ENCODE measurements around the gene ZMYND19. TPM values are rescaled to one million over a fixed set of nuclear protein-coding genes. Genes with fewer than 3 reads are reported as not detected.

Gene ZMYND19
- total RNA-seq, 1 donor from 2014 or later, result 11.6 TPM

DNA sequence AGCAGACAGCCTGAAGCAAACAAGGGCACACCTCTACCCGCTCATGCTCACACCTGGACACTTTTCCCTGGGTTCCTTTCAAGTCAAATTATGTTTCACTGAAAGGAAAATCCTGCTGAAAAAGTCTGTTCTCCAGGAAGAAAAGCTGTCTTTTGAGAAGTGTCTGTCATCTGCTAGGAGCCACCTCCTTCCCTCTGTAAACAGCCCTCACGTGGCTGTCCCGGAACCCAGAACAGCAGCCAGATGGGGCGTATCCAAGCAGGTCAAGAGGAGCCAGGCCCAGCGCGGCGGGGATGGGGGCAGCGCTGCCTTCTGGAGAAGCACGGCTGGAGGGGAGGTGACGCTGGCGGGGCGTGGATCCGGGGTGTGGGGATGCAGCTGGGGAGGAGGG, 40.1 kb downstream of the ZMYND19 start, which contains the start of gene PNPLA7:
TSS of gene PNPLA7 (minus strand) at position 172 of the 391 bp plus-strand sequence. CDS start 205 bp downstream, outside the sequence.
- Histone ChIP-seq H3K27ac (replicated peaks) (peak within 1 kb of the TSS; percentile 99), H3K9me3 (replicated peaks) (peaks cover 3% of the 10 kb centered on the region), H3K4me1 (peaks cover 48% of the 10 kb centered on the region), H3K27me3 (ENCODE audit: low read depth) (no peaks in the 10 kb centered on the region), H3K36me3 (peaks cover 15% of the 10 kb centered on the region), H3K4me3 (peak within 1 kb of the TSS; percentile 97)
- intact Hi-C loops (cut with micrococcal nuclease), result no loop called here
- TF ChIP-seq, protein P1, sequence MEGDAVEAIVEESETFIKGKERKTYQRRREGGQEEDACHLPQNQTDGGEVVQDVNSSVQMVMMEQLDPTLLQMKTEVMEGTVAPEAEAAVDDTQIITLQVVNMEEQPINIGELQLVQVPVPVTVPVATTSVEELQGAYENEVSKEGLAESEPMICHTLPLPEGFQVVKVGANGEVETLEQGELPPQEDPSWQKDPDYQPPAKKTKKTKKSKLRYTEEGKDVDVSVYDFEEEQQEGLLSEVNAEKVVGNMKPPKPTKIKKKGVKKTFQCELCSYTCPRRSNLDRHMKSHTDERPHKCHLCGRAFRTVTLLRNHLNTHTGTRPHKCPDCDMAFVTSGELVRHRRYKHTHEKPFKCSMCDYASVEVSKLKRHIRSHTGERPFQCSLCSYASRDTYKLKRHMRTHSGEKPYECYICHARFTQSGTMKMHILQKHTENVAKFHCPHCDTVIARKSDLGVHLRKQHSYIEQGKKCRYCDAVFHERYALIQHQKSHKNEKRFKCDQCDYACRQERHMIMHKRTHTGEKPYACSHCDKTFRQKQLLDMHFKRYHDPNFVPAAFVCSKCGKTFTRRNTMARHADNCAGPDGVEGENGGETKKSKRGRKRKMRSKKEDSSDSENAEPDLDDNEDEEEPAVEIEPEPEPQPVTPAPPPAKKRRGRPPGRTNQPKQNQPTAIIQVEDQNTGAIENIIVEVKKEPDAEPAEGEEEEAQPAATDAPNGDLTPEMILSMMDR (IDR thresholded peaks at IDR 0.05; ENCODE audit: borderline replicate concordance), result no peak
- peak; percentile 91 for DNase-seq

DNA sequence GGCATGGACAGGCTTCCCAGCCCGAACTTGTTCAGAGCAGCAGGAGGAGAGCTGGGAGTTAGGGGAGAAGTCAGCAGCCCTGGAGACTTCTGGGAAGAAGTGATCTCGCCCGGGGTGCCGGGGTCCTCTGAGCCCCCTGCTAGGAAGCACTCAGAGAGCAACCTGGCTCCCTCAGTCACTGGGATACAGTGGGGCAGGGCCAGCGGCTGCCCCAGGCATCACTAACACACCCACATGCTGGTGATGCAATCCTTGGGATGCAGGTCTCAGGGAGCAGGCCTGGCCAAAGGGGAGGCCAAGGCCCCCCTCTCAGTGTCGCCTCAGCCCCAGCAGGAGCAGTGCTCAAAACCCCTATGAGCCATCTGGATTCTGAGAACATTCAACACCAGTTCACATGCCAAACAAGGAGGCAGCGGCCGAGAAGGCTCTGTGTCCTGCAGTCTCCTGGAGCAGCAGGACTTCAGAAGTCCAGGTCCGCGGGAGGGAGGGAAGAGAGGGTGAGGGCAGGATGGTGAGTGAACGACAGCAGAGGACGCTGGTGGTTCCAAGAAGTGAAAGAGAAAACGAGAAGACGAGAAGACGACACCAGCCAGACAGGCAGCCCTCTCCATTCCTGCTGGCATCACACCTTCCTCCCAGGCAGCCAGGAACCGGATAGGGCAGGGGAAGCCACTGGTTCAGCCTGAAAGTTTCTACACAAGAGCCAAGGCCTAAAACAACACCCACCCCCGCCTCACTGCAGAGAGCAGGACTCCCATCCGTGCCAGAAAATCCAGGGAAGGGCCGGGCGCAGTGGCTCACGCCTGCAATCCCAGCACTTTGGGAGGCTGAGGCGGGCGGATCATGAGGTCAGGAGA, 42.4 kb downstream of the ZMYND19 start:
- TF ChIP-seq, protein P1 (IDR thresholded peaks at IDR 0.05; ENCODE audit: borderline replicate concordance), result no peak
- DNase-seq, result no peak
- peaks cover 51% of the 10 kb centered on the region for H3K4me1 ChIP-seq
- peaks cover 3% of the 10 kb centered on the region for H3K9me3 ChIP-seq (replicated peaks)
- peak overlapping the region; percentile 9 for H3K27ac ChIP-seq (replicated peaks)
- H3K4me3 ChIP-seq, result no peak overlapping the region
- H3K27me3 ChIP-seq (ENCODE audit: low read depth), result no peaks in the 10 kb centered on the region
- intact Hi-C loops (cut with micrococcal nuclease), result no loop called here
- peaks cover 6% of the 10 kb centered on the region for H3K36me3 ChIP-seq

DNA sequence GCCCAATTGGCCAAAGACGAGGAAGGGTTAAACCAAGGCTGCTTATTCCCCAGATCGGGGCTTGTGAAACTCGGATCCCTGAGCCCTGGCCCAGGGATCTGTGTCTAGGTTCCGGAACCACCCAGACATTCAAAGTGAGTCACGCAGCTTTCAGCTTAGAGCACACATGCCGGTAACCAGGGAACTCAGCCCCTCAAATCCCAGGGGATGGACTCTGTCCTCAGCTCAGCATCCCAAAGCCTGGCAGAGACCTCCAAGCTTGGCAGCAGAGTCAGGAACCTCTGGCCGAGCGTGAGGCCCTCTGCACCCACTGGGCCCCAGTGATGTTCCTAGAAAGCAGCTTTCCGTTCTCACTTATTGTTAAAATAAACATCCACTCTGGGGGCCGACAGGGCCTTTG, 45.2 kb downstream of the ZMYND19 start:
- Histone ChIP-seq H3K36me3 (peaks cover 33% of the 10 kb centered on the region), H3K27ac (replicated peaks) (no peak overlapping the region), H3K4me3 (no peak overlapping the region), H3K4me1 (peaks cover 38% of the 10 kb centered on the region), H3K9me3 (replicated peaks) (peaks cover 3% of the 10 kb centered on the region), H3K27me3 (ENCODE audit: low read depth) (no peaks in the 10 kb centered on the region)
- DNase-seq, result no peak
- TF ChIP-seq, protein P1 (IDR thresholded peaks at IDR 0.05; ENCODE audit: borderline replicate concordance), result no peak
- intact Hi-C loops (cut with micrococcal nuclease), result no loop called here

DNA sequence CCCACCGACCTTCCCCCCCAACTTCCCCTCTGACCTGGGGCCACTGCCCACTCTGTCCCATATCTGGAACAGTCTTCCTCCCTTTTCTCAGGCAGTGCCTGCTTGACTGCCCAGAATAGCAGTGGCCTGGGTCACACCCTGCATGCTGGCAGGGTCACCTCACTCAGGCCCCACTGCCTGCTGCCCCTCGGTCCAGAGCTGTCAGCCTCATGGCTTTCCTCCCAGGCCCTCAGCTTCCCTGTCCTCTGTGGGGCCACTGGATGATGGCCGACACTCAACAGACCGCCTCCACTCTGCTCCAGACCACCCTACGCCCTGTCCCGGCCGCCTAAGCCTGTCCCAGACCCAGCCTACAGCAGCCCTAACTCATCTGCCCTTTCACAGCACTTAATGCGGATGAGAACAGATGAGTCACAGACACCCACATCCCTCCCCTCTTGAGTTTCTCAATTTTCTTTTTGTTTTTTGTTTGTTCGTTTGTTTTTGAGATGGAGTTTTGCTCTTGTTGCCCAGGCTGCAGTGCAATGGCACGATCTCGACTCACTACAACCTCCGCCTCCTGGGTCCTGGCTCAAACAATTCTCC, 46.0 kb downstream of the ZMYND19 start:
- Histone ChIP-seq H3K27me3 (ENCODE audit: low read depth) (no peaks in the 10 kb centered on the region), H3K36me3 (peaks cover 40% of the 10 kb centered on the region), H3K9me3 (replicated peaks) (peaks cover 3% of the 10 kb centered on the region), H3K4me3 (no peak overlapping the region), H3K27ac (replicated peaks) (no peak overlapping the region), H3K4me1 (peaks cover 31% of the 10 kb centered on the region)
- DNase-seq, result no peak
- TF ChIP-seq, protein P1 (IDR thresholded peaks at IDR 0.05; ENCODE audit: borderline replicate concordance), result no peak
- intact Hi-C loops (cut with micrococcal nuclease), result no loop called here

DNA sequence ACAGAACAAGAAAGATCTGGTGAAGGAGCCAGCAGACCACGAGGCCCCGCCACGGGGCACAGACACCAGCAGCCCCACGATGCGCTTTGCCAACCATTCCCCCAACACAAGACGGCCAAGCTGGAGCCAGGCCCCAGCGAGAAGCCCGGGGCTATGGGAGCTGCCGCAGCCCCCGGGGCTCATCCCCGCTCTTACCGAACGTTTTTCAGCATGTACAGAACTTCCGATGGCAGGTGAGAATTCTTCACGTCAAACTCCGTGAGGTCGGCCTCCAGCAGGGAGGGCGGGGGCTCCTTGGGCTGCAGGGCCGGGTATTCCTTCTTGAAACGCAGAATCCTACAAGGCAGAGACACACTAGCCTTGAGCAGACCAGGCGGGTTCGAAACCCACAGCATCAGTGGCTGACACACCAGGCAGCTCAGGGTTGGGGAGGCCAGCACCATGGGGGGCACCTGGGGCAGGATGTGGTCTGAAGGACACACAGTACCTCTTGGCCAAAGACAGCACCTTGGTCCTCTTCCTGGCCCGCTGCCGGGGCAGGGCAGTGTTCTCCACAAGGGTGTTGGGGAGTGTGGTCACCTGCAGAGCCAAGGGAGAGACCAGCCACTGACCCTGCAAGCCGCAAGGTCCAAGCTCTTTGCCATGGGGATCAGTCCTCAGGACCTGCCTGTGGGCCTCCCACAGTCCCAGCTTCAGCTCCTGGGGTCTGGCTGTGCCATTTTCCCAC, 46.9 kb downstream of the ZMYND19 start:
- no peak overlapping the region for H3K4me3 ChIP-seq
- H3K4me1 ChIP-seq, result peaks cover 22% of the 10 kb centered on the region
- TF ChIP-seq, protein P1 (IDR thresholded peaks at IDR 0.05; ENCODE audit: borderline replicate concordance), result no peak
- no peak overlapping the region for H3K27ac ChIP-seq (replicated peaks)
- no peaks in the 10 kb centered on the region for H3K27me3 ChIP-seq (ENCODE audit: low read depth)
- H3K9me3 ChIP-seq (replicated peaks), result peaks cover 3% of the 10 kb centered on the region
- H3K36me3 ChIP-seq, result peaks cover 49% of the 10 kb centered on the region
- DNase-seq, result no peak
- intact Hi-C loops (cut with micrococcal nuclease), result no loop called here

Measured in left ventricle myocardium inferior (tissue), 1 donor.